Stromal cell of bone marrow (primary cell): ENCODE results near the gene TTLL6.
"Not testable (repeated sequence)": the region's sequence is repeated elsewhere in the genome, so short reads cannot be mapped to it uniquely, and the experiment has no call there.

Experiments used
- DNase-seq: peaks from one replicate; pipeline ENCODE4 v3.0.0-alpha.2; 2012; ENCODE audit warnings: low read depth

The TTLL6 gene

GRCh38 chr17:48816774-48817590, at the start of gene TTLL6:
Gene TTLL6 (minus strand): TSS chr17:48817229. CDS start chr17:48817072, 157 bp downstream.
- DNase-seq, result no peak

DNA sequence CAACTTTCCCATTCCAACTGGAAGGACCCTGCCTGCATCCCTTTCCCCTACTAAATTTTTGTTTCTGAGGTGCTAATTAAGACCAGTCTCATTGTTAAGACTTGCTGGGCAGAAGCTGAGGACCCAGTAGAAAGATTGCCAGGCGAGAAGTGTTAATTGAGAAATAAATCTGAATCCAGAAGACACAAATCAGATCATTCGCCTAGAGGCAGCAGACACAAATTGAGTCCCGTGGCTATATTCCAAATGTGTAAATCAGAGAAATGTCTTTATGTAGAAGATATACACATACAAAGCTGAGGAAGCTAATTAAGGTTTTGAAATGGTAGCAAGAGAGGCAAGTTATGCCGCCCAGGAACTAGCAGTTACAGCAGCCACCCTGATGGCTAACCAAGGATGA, 43.4 kb upstream of the TTLL6 start:
- no peak for DNase-seq

DNA sequence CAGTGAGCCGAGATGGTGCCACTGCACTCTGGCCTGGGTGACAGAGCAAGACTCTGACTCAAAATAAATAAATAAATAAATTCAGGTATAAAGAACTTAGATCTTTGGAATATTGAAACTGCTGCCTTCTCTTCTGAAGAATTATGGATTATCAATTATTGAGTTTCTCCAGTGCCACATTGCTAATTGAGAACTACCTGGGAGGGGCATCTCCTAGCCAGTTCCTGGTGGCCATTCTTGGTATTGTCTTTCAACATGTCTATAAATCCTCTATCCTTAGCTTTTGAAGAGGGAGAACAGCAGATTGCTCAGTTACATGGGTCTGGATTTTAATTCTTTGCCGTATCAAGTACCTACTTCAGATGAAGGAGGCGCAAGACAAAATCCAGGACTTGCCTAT, 43.0 kb upstream of the TTLL6 start:
- no peak for DNase-seq

- no peak for DNase-seq
Observed at GRCh38 chr17:48856122-48856821, 39.2 kb upstream of the TTLL6 start.

DNA sequence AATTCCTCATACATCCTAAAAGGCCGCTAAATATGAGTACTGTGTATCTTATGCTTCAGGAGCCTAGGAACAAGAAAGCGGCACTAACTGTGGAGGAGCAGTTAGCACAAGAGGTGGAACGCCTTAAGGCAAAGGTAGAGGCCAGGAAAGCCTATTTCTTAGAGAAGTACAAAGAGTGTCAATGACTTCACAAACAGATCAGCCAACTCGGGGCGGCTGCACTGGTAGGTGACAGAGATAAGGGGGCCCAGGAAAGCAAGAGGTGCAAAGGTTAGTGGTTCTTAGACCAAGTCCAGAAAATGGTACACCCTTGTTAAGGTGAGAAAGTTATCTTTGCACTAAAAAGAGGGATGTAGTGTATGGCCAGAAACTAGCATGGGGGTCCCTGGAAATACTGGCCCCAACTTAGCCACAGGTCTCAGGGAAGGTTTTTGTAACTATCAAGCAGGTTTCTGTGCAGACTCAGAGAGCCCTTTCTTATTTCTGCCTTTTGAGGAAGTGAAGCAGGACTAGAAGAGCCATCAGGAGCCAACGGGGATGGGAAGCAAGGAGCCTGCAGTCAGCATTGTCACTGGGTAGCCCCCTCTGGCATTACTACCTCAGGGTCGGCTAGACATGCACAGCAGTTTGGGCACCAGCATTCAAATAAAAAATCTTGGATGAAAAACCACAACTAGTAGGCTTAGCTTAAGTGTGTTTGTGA, 37.9 kb upstream of the TTLL6 start:
- DNase-seq, result no peak

DNA sequence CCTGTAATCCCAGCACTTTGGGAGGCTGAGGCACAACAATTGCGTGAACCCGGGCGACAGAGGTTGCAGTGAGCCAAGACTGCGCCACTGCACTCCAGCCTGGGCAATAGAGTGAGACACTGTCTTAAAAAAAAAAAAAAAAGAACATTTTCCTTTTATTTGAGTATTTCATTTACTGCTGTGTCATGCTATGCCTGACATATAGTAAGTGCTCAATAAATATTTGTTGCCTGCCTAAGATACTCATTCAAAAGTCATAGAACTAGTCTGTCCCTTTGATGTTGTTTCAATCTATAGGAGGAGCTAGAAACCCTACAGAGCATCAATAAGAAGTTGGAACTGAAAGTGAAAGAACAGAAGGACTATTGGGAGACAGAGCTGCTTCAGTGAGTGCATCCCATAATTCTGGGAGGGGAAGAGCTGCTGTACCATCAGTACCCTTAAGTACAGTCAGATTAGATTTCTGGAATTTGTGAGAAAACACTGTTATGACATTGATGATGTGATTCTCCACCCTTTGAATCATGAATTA, 33.8 kb upstream of the TTLL6 start:
- no peak for DNase-seq

DNA sequence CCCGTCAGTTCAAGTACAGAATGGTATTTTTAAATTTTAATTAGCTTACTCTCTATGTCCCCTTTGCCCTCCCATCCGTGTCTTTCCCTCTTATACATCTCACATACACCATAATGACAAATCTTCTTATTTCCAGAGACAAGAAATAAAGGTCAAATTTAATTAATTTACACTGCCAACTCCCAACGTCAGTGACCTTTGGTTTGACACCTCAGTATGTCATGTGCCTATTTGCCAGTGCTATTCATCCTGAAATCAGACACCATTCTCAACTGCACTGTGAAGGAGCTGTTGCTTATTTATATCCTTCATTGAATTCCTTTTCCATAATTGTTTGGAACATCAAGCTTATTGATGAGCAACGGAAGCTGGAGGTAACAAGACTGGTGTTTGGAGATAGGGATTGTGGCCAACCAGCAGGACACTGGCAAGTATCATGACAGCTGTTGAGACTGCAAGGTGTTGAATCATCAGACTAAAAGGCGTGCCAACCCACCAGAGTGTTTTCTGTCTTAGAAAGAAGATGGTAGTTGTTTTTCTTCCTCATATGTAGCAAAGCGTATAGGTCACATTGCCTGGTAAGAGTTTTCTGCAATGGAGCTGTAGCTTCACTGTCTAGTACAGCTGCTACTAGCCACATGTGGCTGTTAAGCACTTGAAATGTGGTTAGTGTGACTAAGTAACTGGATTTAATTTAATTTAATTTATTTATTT, 26.3 kb upstream of the TTLL6 start:
- no peak for DNase-seq

- DNase-seq, result no peak
Observed at GRCh38 chr17:48842746-48843145, 25.7 kb upstream of the TTLL6 start.

GRCh38 chr17:48841395-48841831, 24.4 kb upstream of the TTLL6 start:
- DNase-seq, result peak; percentile 72

DNA sequence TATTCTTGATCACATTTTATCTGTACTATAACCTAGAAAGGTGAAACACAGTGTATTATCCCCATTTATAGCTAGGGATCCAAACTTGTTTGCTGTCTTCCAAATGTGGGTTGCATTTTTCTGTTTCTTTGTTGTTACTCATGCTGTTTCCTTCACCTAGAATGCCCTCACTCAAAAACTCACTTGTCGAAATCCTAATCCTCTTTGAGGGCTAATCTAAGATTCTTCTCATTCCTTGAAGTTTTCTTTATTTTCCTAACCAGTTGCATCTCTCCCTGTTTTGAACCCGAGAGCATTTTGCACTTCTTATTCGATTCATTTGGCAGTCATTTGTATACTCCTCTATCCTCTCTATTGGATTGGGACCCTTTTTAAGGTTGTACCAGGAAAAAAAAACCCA, 23.4 kb upstream of the TTLL6 start:
- DNase-seq, result no peak

DNA sequence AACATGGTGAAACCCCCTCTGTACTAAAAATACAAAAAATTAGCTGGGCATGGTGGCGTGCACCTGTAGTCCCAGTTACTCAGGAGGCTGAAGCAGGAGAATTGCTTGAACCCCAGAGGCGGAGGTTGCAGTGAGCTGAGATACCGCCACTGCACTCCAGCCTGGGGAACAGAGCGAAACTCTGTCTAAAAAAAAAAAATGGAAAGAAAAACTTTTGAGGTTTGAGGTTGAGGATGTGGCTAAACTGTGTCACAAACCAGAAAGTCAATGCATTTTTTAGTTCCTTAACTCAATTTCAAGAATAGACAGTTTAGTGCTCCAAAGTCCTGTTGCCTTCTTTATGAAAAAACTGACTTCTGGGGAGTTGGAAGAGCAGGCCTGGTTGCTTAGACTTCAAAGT, 20.4 kb upstream of the TTLL6 start:
- not testable (repeated sequence) for DNase-seq

GRCh38 chr17:48835971-48836370, 18.9 kb upstream of the TTLL6 start:
- DNase-seq, result no peak

- DNase-seq, result no peak
Observed at GRCh38 chr17:48834973-48835372, 17.9 kb upstream of the TTLL6 start.

GRCh38 chr17:48831549-48831883, 14.5 kb upstream of the TTLL6 start:
- no peak for DNase-seq

GRCh38 chr17:48830840-48831548, 14.0 kb upstream of the TTLL6 start, which contains the start of gene CALCOCO2:
Gene CALCOCO2 (plus strand): TSS chr17:48831035. CDS start chr17:48841708, 10,673 bp downstream.
- peak; percentile 80 for DNase-seq

GRCh38 chr17:48825446-48826381, 8.7 kb upstream of the TTLL6 start:
- DNase-seq, result no peak

- DNase-seq, result not testable (repeated sequence)
Observed at GRCh38 chr17:48820936-48821335, 3.9 kb upstream of the TTLL6 start.

DNA sequence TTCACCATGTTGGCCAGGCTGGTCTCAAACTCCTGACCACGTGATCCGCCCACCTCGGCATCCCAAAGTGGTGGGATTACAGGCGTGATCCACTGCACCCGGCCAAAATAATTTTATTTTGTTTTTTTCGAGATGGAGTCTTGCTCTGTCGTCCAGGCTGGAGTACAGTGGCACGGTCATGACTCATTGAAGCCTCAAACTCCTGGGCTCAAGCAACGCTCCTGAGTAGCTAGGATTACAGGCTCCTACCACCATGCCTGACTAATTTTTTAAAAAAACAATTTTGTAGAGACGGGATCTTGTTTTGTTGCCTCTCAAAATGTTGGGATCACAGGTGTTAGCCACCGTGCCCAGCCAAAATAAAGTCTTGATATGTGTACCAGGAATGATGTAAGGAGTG, 2.4 kb upstream of the TTLL6 start:
- no peak for DNase-seq

- no peak for DNase-seq
Observed at GRCh38 chr17:48818361-48818841, 1.4 kb upstream of the TTLL6 start.

DNA sequence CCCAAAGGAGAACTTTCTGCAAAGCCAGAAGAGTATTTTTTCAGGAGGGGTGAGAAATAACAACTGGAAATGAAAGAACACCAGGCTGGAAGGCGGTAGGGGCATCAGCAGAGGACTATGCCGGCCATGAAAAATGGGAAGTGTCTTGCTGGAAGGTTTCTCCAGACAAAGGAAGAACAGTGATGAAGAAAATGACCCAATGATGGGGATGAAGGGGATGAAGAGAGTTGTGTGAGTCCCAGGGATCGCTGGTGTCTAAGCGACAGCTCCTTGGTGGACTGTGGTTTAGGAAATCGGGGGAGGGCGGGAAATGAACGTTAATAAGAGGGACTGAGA, 623 bp downstream of the TTLL6 start:
- no peak for DNase-seq
